Stimulated activated CD4-positive, alpha-beta T cell treated with anti-CD3 and anti-CD28 coated beads, Interleukin-2, amount 100 ng/mL, for 4 hours (primary cell): Measurements from ENCODE around the gene PDZD2.
"Not testable (repeated sequence)": the region's sequence is repeated elsewhere in the genome, so short reads cannot be mapped to it uniquely, and the experiment has no call there.

Experiments used
- DNase-seq: peaks from one replicate; pipeline ENCODE4 v3.0.0-alpha.2; 2020; ENCODE audit warnings: low read depth

The PDZD2 gene

DNA sequence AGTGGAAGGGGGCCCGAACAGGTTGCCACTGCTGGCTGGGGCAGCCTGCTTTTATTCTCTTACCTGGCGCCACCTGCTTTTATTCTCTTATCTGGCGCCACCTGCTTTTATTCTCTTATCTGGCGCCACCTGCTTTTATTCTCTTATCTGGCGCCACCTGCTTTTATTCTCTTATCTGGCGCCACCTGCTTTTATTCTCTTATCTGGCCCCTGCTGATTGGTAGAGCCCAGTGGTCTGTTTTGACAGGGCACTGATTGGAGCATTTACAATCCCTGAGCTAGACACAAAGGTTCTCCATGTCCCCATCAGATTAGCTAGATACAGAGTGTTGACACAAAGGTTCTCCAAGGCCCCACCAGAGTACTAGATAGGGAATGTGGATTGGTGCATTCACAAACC is 52.5 kb downstream of the PDZD2 start:
- DNase-seq = not testable (repeated sequence)

DNA sequence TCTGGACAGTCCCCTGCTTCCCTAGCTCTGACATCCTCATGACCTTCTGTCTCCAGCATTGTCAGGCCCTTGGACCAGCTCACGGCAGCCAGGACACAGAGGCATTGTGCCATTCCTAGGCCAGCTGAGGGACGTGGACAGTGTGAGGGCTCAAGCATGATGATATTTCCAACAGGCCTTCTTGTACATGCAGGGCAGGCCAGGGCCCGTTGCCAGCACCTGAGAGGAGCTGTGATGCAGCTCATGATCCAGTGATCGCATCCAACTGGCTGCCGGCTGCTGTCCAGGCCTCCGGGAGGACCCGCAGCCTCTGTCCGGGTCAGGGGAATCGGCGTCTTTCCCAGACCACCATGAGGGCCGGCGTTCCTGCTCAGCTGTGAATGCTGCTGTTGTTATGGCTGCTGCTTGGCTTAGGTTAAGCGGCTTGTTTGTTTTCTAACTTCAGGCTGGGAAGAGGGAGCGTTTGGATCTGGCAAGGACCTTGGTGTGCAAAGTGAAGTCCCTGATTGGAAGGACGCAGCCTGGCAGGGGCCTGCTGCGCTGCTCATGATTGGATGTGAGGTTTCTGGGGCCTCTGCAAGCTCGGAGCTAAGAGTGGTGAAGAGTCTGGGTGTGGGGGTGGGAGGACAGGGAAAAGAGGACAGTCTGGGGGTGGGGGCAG is 53.8 kb downstream of the PDZD2 start:
- DNase-seq = no peak

DNA sequence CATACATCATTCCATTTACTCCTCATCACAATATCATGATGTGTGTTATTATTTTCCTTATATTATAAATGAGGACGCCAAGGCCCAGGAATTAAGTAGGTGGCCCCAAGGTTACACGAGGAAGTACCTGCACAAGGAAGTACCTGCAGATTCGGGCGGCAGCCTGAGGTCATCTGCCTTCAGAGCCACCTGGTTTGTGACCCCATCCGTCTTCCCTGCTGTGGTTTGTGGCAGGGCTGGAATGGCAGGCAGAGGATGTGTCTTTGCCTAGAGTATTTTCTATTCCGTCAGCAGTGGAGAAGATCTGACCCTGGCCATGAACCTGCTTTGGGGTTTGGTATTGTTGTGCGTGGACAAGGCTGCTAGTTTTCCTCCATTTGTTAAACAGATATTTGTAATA is 59.7 kb downstream of the PDZD2 start:
- no peak for DNase-seq

DNA sequence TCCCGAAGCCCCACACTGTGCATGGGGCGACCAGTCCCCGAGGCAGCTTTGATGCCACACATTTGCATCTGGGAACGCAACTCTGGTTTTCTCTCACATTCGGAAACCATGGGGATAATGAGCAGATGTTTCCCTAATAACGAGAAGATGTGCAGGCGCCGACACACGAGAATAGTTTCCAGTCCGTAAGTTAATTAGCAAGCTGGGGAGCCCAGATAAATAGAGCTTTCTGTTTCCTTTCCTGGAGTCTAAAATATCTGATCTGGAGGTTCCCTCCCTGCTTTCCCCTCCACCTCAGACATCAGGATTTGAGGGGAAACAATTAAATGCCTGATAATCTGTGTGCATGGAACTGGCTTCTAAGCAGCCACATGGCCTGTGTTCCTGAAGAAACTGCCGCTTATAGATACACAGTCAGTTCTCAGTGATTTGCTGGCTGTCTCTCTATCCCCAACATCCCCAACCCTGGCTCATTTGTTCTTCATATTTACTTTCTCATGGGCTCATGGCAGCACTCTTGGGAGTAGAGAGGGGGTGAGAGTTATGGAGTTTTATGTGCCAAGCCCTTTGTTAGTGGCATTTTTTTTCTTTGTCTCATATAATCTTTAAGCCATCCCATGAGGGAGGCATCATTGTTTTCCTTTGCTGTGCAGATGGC is 62.8 kb downstream of the PDZD2 start:
- DNase-seq = no peak

DNA sequence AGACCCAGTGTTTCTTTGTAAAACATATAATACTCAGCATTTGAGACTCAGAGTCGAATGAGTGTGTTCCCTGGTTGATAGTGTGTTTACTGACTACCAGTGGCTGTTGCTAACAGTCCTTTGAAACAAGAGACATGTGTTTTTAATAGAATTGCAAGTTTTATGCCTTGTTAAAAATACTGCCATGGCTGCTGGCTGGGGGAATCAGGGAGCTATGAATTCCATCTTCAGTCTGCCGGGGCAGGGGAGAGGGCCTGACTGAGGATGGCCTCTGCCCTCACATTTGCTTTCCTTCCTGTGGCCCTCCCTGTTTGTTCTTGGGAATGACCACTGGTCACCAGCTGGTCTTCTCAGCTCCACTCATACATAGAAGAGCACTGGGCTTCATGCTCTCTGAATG is 63.8 kb downstream of the PDZD2 start:
- no peak for DNase-seq

DNA sequence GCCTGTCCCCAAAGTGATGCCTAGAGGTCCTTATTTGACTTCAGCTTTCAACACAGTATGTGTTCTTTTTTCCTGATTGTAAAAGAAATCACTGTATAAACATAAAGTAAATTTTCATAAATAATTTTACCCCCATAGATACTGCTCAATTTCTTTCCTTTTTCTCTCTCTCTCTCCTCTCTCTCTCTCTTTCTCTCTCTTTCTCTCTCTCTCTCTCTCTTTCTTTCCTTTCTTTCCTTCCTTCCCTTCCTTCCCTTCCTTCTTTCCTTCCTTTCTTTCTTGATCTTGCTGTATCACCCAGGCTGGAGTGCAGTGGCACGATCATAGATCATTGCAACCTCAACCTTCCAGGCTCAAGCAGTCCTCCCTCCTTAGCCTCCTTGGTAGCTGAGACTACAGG is 64.8 kb downstream of the PDZD2 start:
- DNase-seq = no peak

DNA sequence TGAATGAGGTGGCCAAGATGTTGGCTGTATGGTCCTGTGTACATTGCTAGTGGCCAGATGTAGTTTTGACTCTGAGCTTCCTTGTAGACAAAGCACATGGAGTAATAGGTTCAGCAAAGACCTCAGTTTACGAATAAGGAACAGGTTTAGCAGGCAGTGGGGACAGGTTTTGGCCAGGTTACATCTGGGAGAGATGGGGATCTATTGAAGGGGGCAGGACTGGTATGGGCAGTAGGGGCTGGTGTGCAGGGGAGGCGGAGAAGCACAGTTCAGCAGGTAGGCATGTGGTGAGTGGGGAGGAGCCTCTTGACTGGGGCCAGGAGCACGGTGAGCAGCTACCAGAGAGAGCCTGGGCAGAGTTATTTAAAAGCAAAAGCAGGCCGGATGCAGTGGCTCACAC is 67.3 kb downstream of the PDZD2 start:
- DNase-seq = no peak

DNA sequence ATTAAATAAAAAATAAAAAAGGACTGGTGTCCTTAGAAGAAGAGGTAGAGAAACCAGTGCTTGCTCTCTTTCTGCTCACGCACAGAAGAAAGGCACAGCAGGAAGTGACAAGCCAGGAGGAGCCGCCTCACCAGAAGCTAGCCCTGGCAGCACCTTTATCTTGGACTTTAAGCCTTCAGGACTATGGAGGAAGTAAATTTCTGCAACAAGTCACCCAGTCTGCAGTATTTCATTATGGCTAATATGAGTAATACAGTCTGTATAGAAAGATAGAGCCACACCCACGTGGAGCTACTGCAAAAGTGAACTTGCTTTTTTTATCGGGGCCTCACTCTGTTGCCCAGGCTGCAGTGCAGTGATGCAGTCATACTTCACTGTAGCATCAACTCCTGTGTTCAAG is 68.4 kb downstream of the PDZD2 start:
- DNase-seq = no peak

DNA sequence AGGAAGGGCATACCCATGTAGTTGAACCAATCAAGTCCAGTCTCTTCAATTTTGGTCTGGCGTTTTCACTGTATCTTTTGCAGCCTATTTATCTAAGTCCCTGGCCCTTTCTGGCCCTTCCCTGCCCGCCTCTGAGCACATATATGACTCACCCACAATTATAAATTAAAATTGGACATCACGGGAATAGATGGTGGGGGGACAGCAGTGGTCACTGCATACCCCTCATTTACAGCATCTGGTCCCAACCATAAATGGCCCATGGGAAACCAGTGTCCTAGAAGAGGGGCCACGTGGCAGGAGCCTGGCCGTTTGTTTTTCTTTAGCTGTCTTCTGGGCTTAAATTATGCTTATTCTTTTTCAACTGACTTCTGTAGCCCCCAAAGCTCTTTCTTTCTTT is 69.2 kb downstream of the PDZD2 start:
- DNase-seq = no peak

DNA sequence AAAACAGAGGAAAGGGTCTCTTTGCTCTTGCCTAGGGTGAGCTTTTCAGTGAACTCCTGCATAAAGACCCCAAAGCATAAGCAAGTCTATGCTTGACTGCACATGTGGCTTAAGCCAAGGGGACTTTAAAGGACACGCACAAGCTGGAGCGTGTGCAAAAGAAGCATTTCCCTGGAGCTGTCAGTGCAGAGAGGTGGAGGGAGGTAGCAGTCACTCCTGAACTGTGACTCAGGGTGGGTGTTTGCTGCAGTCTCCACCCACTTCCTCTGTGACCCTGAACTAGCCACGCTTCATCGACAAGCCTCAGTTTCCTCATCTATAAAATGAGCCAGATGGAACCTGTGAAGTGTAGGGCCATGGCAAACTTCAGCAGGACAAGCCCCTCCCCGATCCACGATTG is 72.4 kb downstream of the PDZD2 start:
- DNase-seq = no peak

DNA sequence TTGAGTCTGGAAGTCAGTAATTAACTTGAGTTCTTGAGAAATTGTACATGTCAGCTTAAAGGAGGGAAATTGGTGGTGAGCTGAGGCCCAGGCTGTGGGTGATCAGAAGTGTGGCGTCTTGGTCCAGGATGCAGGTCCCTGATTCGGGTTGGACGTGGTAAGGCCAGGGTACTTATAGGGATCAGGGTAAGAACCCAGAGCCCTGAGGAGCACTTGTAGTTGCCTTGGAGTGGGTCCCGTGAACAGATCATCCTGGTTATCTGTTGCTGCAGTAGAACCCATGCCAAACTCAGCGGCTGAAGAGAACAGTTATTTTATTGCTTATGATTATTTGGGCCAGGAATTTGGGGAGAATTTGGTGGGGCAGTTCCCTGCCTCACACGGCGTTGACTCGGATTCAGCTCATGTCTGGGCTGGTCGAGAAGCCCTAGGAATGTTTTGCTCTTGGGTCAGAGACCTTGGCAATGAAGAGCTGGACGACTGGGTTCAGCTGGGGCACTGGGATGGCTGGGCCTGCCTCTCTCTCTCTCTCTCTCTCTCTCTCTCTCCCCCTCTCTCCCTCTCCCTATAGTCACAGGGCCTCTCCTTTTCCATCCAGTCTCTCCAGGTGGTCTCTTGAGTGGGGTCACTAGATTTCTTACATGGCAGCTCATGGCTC is 73.1 kb downstream of the PDZD2 start:
- DNase-seq = no peak

DNA sequence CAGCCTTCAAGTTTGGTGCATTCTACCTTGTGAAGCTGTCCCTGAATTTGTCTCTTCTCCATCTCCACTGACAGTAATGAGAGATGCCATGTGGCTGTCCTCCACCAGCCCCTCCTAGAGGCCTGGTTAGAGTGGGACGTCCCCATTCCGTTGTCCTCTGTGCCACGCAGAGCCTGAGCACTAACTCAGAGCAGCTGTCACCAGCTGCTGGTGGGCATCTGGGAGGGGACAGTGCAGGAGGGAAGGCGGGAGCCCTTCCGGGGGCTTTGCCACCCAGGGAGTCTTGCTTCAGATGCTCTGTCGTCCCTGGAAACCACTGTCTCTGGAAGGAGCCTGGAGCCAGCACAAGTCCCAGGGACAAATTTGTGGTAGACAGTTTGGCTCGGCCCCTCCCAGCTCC is 78.6 kb downstream of the PDZD2 start:
- DNase-seq = no peak

DNA sequence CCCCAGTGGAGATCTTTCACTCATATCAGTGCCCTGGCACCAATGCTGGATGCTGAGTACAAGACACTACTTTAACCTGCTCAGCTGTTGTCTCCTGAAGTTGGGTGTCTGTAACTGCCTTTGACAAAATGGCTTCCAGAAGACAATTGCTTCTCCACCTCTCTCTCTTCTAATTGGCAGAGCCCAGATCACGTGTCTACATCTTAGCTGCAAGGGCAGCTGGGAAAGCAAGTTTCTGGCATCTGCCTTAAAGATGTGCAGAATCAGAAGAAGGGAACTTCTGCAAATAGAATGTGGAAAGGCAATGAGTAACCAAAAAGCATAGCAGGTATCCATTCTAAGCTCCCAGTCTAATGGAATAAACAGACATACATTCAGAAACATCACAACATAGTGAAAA is 81.1 kb downstream of the PDZD2 start:
- DNase-seq = no peak

DNA sequence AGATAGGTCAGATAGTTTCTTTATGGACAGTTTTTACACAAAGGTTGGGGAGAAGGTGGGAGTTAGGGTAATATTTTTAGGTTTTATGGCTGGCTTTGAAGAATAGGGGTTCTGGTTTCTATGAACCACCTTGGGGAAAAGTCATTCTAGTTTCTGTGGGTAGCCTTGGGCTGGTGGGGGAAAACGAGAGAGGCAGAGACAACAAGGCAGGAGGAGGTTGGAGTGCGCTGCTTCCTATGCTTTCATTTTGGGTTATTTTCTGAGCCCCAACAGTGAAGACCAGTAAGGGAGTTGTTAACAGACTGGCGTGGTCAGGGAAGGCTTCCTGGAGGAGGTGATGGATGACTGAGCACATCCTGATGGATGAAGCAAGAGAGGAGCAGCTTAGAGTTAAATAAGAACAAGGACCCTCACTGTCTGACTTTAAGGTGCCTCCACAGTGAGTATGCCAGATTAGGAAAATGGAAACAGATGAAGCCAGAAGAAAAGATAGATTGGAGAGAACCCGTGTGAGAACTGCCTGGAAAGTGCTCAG is 81.9 kb downstream of the PDZD2 start:
- DNase-seq = no peak

DNA sequence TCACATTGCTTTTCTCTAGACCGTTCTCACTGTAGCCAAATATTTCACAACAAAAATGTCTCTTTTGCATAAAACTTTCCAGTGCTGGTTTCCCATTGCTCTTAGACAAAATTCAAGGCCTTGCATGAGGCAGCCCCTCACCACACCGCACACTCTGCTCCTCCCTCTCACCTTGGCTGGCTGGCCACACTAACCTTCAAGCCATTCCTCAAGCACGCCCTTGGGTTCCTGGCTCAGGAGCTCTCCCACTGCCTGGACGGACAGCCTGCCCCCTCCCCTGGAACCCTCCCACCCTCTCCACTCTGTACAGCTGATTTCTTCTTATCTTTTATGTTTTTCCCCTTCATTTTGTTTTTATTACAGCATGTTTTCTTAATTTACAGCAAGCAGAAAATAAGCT is 83.2 kb downstream of the PDZD2 start:
- DNase-seq = no peak

DNA sequence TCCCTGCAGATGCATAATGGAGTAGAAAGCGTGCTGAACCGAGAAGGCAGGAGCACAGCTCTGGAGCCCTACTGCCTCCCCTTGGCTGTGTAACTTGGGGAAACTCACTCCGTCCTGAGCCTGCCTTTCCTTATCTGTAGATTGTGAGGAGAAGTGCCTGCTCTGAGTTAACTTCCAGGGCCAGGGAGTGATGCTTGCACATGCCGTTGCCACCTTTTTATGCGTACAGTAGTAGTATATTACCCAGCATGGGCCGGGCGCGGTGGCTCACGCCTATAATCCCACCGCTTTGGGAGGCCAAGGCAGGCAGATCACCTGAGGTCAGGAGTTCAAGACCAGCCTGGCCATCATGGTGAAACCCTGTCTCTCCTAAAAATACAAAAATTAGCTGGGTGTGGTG is 87.1 kb downstream of the PDZD2 start:
- DNase-seq = no peak

DNA sequence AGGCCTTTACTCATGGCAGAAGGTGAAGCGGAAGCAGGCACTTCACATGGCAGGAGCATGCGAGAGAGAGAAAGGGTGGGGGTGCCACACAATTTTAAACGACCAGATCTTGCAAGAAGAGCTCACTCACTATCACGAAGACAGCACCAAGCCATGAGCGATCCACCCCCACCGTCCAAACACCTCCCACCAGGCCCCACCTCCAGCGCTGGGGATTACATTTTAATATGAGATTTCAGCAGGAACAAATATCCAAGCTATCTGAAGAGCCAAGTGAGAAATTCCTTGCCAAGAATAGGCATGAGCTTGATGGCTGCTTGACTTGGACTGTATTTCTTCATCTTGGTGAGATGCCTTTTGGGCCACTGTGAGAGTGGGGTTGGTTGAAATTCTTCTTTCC is 88.0 kb downstream of the PDZD2 start:
- DNase-seq = no peak

DNA sequence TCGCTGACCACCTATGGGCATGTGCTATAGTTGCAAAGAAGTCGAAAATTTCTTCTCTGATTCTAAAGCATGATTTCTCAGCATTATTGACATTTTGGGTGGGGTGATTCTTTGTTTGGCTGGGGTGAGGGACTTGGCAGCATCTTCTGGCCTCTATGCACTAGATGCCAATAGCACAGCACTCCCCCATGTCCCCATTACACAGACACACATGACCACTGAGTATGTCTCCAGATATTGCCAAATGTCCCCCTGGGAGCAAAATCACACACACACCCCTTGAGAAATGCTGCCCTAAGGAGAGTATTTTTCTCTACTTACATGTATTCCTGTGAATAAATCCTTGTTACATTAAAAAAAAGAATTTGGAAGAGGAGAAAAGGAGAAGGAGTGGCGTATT is 89.1 kb downstream of the PDZD2 start:
- no peak for DNase-seq

DNA sequence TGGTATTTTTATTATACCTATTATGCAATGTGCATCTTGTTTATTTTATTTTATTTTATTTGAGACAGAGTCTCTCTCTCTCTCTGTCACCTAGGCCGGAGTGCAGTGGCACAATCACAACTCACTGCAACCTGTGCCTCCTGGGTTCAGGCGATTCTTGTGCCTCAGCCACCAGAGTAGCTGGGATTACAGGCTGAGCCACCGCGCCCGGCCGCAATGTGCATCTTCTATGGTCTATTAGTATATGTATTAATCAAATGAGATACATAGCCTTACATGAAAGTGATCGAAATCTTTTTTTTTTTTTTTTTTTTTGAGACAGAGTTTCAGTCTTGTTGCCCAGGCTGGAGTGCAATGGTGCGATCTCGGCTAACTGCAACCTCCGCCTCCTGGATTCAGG is 89.9 kb downstream of the PDZD2 start:
- not testable (repeated sequence) for DNase-seq

DNA sequence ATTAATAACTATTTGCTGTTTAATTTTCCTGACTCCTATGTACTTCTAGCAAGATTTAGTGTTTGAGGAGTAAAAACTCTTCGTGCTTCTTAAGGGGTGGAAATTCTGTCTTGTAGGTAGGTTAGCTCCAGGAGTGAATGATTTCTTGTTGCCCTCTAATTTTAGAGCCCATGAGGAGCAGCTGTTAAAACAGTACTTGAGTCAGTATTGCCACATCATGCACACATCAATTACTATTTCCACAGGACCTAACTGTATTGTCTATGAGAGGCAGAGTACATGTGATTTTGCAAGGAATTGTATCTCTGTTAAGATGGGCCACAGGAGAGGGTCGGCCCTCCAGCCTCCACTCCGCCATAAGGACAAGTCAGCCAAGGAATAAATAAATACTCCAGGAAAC is 91.2 kb downstream of the PDZD2 start:
- no peak for DNase-seq

DNA sequence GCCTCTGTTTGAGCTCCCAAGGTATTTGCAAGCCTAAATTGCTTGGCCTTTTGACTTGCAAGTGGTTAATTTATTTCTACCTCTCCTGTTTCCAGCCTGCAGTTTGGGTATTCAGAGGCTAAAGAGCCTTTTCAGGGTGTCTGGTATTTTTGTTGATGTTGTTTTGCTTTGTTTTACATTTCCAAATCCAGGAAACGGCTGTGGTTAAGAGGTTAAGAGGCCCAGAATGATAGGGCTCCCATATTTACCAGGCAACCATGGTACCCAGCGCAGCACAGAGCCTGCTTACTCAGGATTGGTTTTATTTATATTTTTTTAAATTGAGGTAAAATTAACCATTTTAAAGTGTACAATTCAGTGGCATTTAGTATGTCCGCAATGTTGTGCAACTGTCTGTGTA is 92.1 kb downstream of the PDZD2 start:
- DNase-seq = no peak

DNA sequence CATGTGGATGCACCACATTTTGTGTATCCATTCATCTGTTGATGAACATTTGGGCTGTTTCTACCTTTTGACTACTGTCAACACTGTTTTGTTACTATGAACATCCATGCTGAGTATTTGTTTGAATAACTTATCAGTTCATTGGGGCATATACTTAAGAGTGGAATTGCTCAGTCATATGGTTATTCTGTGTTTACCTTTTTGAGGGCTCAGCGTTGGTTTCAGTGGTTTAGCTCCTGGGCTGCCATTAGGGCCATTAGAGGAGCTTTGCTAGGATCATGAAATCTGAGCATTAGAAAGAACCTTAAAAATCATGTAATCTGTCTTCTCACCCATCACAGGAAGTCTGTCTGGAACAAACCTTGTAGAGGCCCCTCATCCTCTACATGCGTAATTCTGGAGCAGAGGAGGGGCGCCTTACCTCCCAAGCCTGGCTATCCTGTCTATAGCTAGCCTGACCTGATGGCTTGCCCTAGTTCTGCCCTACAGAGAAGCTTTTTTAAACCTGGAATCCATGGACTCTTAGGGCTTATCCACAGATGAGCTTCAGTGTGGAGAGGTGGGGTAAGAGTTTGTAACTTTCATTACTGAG is 92.9 kb downstream of the PDZD2 start:
- no peak for DNase-seq

DNA sequence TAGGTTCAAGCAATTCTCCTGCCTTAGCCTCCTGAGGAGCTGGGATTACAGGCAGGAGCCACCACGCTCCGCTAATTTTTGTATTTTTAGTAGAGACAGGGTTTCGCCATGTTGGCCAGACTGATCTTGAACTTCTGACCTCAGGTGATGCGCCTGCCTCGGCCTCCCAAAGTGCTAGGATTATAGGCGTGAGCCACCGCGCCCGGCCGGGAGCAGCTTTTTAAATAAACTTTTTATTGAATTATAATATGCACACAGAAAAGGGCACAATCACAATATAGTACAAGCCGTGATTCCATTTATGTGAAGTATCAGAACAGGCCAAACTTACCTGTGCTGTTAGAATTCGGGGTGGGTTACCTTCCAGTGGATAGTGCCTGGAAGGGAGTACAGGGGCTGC is 93.9 kb downstream of the PDZD2 start:
- not testable (repeated sequence) for DNase-seq
